ENCODE measurements around the gene CEP350. TPM values are rescaled to one million over a fixed set of nuclear protein-coding genes. Genes with fewer than 3 reads are reported as not detected.
"Not testable (repeated sequence)": the region's sequence is repeated elsewhere in the genome, so short reads cannot be mapped to it uniquely, and the experiment has no call there.

CEP350 gene
- total RNA-seq, 1 donor from 2014 or later = 42.2 TPM

DNA sequence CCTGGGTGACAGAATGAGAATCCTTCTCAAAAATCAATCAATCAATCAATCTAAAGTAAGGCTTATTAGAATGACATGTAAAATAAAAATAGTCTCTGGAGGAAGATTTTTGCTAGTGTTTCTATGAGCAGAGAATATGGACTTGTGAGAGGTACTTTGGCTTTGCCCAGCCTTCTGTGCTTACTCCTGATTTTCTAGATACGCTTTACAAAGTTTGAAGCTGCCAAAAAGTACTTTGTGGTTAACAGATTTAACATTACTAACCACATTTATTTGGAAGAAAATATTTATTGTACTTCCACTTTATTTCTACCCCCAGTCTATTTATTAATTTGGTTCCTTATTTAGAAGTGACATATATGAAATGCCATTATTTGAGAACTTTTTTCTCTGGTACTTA lies 41.0 kb downstream of the CEP350 start:
- H3K4me1 Mint-ChIP-seq (ENCODE audit: unreplicated experiment) = peaks cover 2% of the 10 kb centered on the region
- H3K9me3 Mint-ChIP-seq (ENCODE audit: unreplicated experiment) = no peaks in the 10 kb centered on the region
- TF ChIP-seq, protein P1, sequence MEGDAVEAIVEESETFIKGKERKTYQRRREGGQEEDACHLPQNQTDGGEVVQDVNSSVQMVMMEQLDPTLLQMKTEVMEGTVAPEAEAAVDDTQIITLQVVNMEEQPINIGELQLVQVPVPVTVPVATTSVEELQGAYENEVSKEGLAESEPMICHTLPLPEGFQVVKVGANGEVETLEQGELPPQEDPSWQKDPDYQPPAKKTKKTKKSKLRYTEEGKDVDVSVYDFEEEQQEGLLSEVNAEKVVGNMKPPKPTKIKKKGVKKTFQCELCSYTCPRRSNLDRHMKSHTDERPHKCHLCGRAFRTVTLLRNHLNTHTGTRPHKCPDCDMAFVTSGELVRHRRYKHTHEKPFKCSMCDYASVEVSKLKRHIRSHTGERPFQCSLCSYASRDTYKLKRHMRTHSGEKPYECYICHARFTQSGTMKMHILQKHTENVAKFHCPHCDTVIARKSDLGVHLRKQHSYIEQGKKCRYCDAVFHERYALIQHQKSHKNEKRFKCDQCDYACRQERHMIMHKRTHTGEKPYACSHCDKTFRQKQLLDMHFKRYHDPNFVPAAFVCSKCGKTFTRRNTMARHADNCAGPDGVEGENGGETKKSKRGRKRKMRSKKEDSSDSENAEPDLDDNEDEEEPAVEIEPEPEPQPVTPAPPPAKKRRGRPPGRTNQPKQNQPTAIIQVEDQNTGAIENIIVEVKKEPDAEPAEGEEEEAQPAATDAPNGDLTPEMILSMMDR (IDR thresholded peaks at IDR 0.05) = no peak
- peaks cover 25% of the 10 kb centered on the region for H3K36me3 Mint-ChIP-seq (ENCODE audit: unreplicated experiment)
- H3K27ac Mint-ChIP-seq (ENCODE audit: unreplicated experiment) = peak overlapping the region; percentile 7
- no peak for DNase-seq (ENCODE audit: extremely low spot score, unreplicated experiment)
- no peak overlapping the region for H3K4me3 Mint-ChIP-seq (ENCODE audit: unreplicated experiment)
- no peaks in the 10 kb centered on the region for H3K27me3 Mint-ChIP-seq (ENCODE audit: unreplicated experiment)

DNA sequence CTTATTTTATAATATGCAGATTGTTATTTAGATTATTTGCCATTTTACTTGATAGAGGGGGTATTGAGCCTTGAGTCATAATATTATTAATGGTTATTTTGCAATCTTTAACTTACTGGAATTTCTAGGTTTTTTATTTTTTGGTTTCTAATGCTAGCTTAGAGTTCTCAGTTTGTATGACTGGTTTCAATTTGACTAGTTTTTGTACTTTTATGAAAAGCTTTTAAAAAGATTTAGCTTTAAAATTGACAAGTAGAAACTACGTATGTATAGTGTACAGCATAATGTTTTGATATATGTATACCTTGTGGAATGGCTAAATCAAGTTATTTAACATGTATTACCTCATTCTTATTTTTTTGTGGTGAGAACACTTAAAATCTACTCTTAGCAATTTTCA lies 41.5 kb downstream of the CEP350 start:
- H3K27me3 Mint-ChIP-seq (ENCODE audit: unreplicated experiment) = no peaks in the 10 kb centered on the region
- TF ChIP-seq, protein P1 (IDR thresholded peaks at IDR 0.05) = no peak
- H3K9me3 Mint-ChIP-seq (ENCODE audit: unreplicated experiment) = no peaks in the 10 kb centered on the region
- peaks cover 2% of the 10 kb centered on the region for H3K4me1 Mint-ChIP-seq (ENCODE audit: unreplicated experiment)
- DNase-seq (ENCODE audit: extremely low spot score, unreplicated experiment) = no peak
- H3K36me3 Mint-ChIP-seq (ENCODE audit: unreplicated experiment) = peaks cover 25% of the 10 kb centered on the region
- H3K4me3 Mint-ChIP-seq (ENCODE audit: unreplicated experiment) = no peak overlapping the region
- no peak overlapping the region for H3K27ac Mint-ChIP-seq (ENCODE audit: unreplicated experiment)

DNA sequence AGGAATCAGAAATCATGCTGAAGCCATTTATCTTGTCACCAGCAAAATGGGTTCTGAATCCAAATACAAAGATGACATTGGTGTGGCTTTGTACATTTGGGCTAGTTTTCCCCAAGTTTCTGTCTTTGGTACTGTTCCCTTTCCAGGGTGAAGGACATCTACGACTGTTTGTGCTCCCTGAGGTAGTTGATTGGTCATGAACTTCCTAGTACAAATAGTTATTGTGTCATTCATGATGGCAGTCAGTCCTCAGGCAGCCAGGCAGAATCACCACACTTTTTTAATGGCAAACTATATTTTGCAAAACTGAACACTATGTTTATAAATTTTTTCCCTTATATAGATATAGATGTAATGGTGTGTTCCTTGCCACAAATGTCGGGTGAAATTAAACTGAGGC lies 46.0 kb downstream of the CEP350 start:
- Mint-ChIP-seq H3K4me1 (ENCODE audit: unreplicated experiment) (peaks cover 2% of the 10 kb centered on the region), H3K27ac (ENCODE audit: unreplicated experiment) (no peak overlapping the region), H3K9me3 (ENCODE audit: unreplicated experiment) (no peaks in the 10 kb centered on the region), H3K4me3 (ENCODE audit: unreplicated experiment) (no peak overlapping the region), H3K27me3 (ENCODE audit: unreplicated experiment) (no peaks in the 10 kb centered on the region), H3K36me3 (ENCODE audit: unreplicated experiment) (peaks cover 19% of the 10 kb centered on the region)
- TF ChIP-seq, protein P1 (IDR thresholded peaks at IDR 0.05) = no peak
- no peak for DNase-seq (ENCODE audit: extremely low spot score, unreplicated experiment)

DNA sequence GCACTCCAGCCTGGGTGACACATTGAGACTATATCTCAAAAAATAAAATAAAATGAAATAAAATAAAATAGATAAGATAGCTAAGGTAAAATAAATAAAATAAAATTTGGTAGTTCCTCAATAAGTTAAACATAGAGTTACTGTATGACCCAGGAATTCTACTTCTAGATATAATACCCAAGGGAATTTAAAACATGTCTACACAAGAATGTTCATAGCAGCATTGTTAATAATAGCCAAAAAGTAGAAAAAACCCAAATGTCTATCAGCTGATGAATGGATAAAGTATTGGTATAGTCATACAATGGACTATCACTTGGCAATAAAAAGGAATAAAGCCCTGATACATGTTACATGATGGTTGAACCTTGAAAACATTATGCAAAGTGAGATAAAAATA lies 47.8 kb downstream of the CEP350 start:
- Mint-ChIP-seq H3K4me3 (ENCODE audit: unreplicated experiment) (no peak overlapping the region), H3K27ac (ENCODE audit: unreplicated experiment) (no peak overlapping the region), H3K9me3 (ENCODE audit: unreplicated experiment) (no peaks in the 10 kb centered on the region), H3K27me3 (ENCODE audit: unreplicated experiment) (no peaks in the 10 kb centered on the region), H3K4me1 (ENCODE audit: unreplicated experiment) (no peaks in the 10 kb centered on the region), H3K36me3 (ENCODE audit: unreplicated experiment) (peaks cover 22% of the 10 kb centered on the region)
- TF ChIP-seq, protein P1 (IDR thresholded peaks at IDR 0.05) = no peak
- no peak for DNase-seq (ENCODE audit: extremely low spot score, unreplicated experiment)

DNA sequence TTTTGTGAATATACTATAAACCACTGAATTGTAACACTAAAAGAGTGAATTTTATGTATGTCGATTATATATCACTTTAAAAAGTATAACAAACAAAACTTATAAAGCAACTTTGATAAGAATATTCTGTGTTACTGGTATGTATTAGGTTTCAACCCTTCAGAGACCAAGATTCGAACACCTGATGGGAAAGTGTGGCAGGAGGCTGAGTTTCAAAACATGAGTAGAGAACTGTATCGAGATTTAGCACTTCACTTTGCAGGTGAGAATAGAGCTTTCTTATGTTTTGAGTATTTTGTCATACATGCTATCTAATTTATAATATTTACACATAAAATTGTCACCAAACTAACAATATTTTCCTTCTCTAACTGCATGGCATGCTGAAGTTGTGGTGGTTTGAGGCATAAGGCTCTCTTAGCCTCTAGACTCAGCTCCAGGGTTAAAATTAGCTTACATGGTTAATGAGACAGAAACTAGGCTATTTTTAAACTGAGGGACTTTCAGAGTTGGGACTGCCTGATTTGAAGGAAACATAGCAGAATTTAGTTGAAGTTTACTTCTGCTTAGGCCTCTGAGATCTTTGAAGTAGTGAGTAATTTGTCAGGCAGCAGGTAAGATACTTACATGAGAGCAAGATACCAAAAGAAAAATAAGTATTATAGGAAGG lies 48.6 kb downstream of the CEP350 start:
- Mint-ChIP-seq H3K4me1 (ENCODE audit: unreplicated experiment) (no peaks in the 10 kb centered on the region), H3K27me3 (ENCODE audit: unreplicated experiment) (no peaks in the 10 kb centered on the region), H3K9me3 (ENCODE audit: unreplicated experiment) (no peaks in the 10 kb centered on the region), H3K4me3 (ENCODE audit: unreplicated experiment) (no peak overlapping the region), H3K36me3 (ENCODE audit: unreplicated experiment) (peaks cover 24% of the 10 kb centered on the region), H3K27ac (ENCODE audit: unreplicated experiment) (no peak overlapping the region)
- TF ChIP-seq, protein P1 (IDR thresholded peaks at IDR 0.05) = no peak
- no peak for DNase-seq (ENCODE audit: extremely low spot score, unreplicated experiment)

DNA sequence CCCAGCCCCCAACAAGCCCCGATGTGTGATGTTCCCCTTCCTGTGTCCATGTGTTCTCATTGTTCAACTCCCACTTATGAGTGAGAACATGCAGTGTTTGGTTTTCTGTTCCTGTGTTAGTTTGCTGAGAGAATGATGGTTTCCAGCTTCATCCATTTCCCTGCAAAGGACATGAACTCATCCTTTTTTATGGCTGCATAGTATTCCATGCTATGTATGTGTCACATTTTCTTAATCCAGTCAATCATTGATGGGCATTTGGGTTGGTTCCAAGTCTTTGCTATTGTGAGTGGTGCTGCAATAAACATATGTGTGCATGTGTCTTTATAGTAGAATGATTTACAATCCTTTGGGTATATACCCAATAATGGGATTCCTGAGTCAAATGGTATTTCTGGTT lies 52.2 kb downstream of the CEP350 start:
- H3K36me3 Mint-ChIP-seq (ENCODE audit: unreplicated experiment) = peaks cover 26% of the 10 kb centered on the region
- H3K27me3 Mint-ChIP-seq (ENCODE audit: unreplicated experiment); H3K9me3 Mint-ChIP-seq (ENCODE audit: unreplicated experiment); H3K4me1 Mint-ChIP-seq (ENCODE audit: unreplicated experiment); DNase-seq (ENCODE audit: extremely low spot score, unreplicated experiment); H3K4me3 Mint-ChIP-seq (ENCODE audit: unreplicated experiment); H3K27ac Mint-ChIP-seq (ENCODE audit: unreplicated experiment): not testable (repeated sequence)

Measured in osteocyte (in vitro differentiated cells).